Vagina (tissue), 2 donors: ENCODE measurements around the gene ID3. TPM values are rescaled to one million over a fixed set of nuclear protein-coding genes. Genes with fewer than 3 reads are reported as not detected.

Source experiments
- DNase-seq, 2 donors: peaks; one replicate each; pipeline ENCODE4 v3.0.0-alpha.2; 2017; ENCODE audit errors: extremely low spot score in 2 of 2
- H3K27ac ChIP-seq: fragments of 200-600 bp; sonication (generic); one replicate; pipeline ENCODE4 v1.5.1; 2019
- H3K27me3 ChIP-seq: fragments of 200-600 bp; sonication (generic); one replicate; pipeline ENCODE4 v1.5.1; 2019
- H3K36me3 ChIP-seq, 2 donors: fragments of 200-600 bp; sonication (generic); one replicate each; pipeline ENCODE4 v1.5.1; 2017 to 2019
- H3K4me1 ChIP-seq: fragments of 200-600 bp; sonication (generic); one replicate; pipeline ENCODE4 v1.5.1; 2019
- H3K4me3 ChIP-seq, 2 donors: fragments of 200-600 bp; sonication (generic); 1 replicate in 1 of 2; 2 replicates in 1 of 2; pipeline ENCODE4 v1.5.1; 2016 to 2019
- H3K9me3 ChIP-seq: fragments of 200-600 bp; sonication (generic); one replicate; pipeline ENCODE4 v1.5.1; 2019
- POLR2A ChIP-seq, 2 donors: fragments of 450-650 bp; IDR thresholded peaks; one replicate each; pipeline ENCODE4 v1.6.1; 2017; ENCODE audit warnings: antibody characterized with exemption in 2 of 2, mild to moderate bottlenecking in 2 of 2, moderate library complexity in 2 of 2
- POLR2AphosphoS5 ChIP-seq, 2 donors: sonication (generic); formaldehyde crosslinking; IDR thresholded peaks; one replicate each; pipeline ENCODE4 v1.9.0; 2017; ENCODE audit warnings: antibody characterized with exemption in 2 of 2, mild to moderate bottlenecking in 2 of 2, low read depth in 1 of 2; ENCODE audit not compliant: insufficient read depth in 1 of 2
- intact Hi-C: fragments of 100-400 bp; cut with DNase I; formaldehyde crosslinking; loops from one replicate; pipeline ENCODE4 v1.15.1; 2023
- total RNA-seq: library from RNA; depleted of rRNA; stranded (reverse); fragments of >200 nt; gene quantifications from one replicate; pipeline ENCODE4 v1.2.3, GENCODE V29; 2016
- TF ChIP-seq, protein P1 (sequence below), 3 experiments: fragments of 450-650 bp in 2 of 3; fragments of 200-600 bp in 1 of 3; sonication (generic) in 1 of 3; IDR thresholded peaks; one replicate each; pipeline ENCODE4 v1.5.1; 2017 to 2019; ENCODE audit warnings: antibody characterized with exemption in 3 of 3, mild to moderate bottlenecking in 2 of 3, moderate library complexity in 2 of 3

The ID3 gene
- total RNA-seq, 1 donor from 2014 or later: 358 TPM

DNA sequence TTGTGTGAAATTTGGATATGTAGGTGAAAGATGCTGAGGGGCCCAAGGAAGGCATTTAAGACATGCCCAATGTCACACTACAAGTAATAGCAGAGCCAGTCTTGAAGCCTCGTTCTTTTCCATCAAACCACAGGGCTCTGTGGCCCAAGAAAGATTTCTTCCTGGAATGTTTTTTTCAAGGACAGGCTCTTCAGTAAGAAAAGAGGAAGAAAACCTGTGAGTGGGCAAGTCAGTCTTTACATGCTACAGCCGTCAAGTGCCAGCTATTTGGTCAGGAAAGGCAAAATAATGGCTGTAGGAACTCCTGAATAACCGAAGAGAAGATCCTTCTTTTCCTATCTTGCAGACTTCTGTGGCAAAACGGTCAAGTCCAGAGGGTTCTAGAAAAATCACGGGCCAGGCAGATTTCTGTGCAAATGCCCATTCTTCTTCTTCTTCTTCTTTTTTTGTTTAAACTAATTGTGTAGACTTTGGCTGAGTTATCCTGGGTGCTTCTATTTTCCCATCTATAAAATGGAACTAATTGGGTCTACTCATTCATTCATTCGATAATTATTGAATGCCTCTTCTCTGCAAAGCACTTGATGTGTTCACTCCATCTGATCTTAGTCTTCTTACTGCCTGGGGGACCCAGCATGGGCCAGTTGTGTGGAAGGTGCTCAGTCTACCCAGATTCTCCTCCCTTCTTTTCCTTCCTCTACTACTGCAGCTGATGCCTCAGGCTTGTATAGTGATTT is 1.9 kb upstream of the ID3 start:
- no peaks in the 10 kb centered on the region for H3K36me3 ChIP-seq
- peaks cover 56% of the 10 kb centered on the region for H3K4me1 ChIP-seq
- intact Hi-C loops: no loop called here
- H3K27me3 ChIP-seq: no peaks in the 10 kb centered on the region
- H3K27ac ChIP-seq: peak overlapping the region; percentile 86
- H3K4me3 ChIP-seq: peak overlapping the region in 1 of 2 donors; percentile 10
- TF ChIP-seq POLR2A (IDR thresholded peaks at IDR 0.05): no peak
- TF ChIP-seq POLR2AphosphoS5 (IDR thresholded peaks at IDR 0.05; ENCODE audit: insufficient read depth in 1 of 2, low read depth in 1 of 2): no peak
- TF ChIP-seq, protein P1, sequence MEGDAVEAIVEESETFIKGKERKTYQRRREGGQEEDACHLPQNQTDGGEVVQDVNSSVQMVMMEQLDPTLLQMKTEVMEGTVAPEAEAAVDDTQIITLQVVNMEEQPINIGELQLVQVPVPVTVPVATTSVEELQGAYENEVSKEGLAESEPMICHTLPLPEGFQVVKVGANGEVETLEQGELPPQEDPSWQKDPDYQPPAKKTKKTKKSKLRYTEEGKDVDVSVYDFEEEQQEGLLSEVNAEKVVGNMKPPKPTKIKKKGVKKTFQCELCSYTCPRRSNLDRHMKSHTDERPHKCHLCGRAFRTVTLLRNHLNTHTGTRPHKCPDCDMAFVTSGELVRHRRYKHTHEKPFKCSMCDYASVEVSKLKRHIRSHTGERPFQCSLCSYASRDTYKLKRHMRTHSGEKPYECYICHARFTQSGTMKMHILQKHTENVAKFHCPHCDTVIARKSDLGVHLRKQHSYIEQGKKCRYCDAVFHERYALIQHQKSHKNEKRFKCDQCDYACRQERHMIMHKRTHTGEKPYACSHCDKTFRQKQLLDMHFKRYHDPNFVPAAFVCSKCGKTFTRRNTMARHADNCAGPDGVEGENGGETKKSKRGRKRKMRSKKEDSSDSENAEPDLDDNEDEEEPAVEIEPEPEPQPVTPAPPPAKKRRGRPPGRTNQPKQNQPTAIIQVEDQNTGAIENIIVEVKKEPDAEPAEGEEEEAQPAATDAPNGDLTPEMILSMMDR (IDR thresholded peaks at IDR 0.05): no peak
- DNase-seq: no peak
- H3K9me3 ChIP-seq: no peaks in the 10 kb centered on the region

DNA sequence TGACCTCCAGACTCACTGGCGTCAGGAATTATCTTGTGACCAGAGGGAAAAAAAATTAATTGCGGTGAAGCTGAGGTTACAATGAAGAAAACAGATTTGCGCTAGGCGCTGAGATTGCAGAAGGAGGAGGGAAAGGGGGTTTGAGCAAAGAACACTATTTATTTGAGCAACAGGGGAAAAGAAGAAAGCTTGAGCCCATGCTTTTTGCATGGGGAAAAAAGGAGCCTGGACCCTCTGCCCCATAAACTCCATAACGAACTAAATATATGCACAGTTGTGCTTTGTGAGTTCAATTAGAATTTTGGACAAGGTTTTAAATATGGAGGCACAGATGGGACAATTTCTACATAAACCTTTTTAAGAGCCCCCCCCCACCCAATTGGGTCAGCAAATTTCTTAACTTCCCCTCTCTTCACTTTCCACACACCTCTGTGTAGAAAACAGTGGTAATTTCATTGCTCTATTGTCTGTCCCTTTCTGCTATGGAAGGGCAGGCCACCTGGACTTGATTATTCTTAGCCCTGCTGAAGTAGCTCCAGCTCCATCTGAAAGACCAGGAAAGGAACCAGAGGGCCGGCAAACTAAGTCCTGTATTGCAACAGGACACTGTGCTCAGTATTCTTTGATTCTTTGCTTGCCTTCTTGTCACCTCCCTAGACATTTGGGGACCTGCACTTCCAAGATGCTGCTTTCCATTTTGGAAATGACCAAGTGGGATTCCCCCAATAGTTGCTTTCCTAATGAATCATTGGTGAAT is 862 bp upstream of the ID3 start:
- H3K27ac ChIP-seq: peak overlapping the region; percentile 86
- H3K4me1 ChIP-seq: peaks cover 67% of the 10 kb centered on the region
- DNase-seq: no peak
- H3K4me3 ChIP-seq: peak overlapping the region; percentile 65 to 73
- H3K9me3 ChIP-seq: no peaks in the 10 kb centered on the region
- TF ChIP-seq POLR2AphosphoS5 (IDR thresholded peaks at IDR 0.05; ENCODE audit: insufficient read depth in 1 of 2, low read depth in 1 of 2): no peak
- TF ChIP-seq, protein P1 (IDR thresholded peaks at IDR 0.05): no peak
- TF ChIP-seq POLR2A (IDR thresholded peaks at IDR 0.05): no peak
- no peaks in the 10 kb centered on the region for H3K36me3 ChIP-seq
- intact Hi-C loops: no loop called here
- H3K27me3 ChIP-seq: no peaks in the 10 kb centered on the region

DNA sequence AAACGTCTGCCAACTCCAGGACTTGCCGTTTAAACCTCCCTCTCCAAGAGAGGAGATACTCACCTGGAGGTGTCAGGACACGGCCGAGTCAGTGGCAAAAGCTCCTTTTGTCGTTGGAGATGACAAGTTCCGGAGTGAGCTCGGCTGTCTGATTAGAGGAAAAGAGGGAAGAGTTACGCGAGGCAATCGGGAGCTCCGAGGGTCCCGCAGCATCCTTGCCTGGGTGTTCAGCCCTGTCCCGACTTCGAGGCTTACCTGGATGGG is 497 bp downstream of the ID3 start:
- Histone ChIP-seq H3K4me1 (peaks cover 76% of the 10 kb centered on the region), H3K4me3 (peak overlapping the region; percentile 65 to 73), H3K27me3 (no peaks in the 10 kb centered on the region), H3K9me3 (no peaks in the 10 kb centered on the region), H3K27ac (peak overlapping the region; percentile 86), H3K36me3 (no peaks in the 10 kb centered on the region)
- intact Hi-C loops: no loop called here
- no peak for DNase-seq
- TF ChIP-seq POLR2AphosphoS5 (IDR thresholded peaks at IDR 0.05; ENCODE audit: insufficient read depth in 1 of 2, low read depth in 1 of 2): no peak
- TF ChIP-seq, protein P1 (IDR thresholded peaks at IDR 0.05): no peak

DNA sequence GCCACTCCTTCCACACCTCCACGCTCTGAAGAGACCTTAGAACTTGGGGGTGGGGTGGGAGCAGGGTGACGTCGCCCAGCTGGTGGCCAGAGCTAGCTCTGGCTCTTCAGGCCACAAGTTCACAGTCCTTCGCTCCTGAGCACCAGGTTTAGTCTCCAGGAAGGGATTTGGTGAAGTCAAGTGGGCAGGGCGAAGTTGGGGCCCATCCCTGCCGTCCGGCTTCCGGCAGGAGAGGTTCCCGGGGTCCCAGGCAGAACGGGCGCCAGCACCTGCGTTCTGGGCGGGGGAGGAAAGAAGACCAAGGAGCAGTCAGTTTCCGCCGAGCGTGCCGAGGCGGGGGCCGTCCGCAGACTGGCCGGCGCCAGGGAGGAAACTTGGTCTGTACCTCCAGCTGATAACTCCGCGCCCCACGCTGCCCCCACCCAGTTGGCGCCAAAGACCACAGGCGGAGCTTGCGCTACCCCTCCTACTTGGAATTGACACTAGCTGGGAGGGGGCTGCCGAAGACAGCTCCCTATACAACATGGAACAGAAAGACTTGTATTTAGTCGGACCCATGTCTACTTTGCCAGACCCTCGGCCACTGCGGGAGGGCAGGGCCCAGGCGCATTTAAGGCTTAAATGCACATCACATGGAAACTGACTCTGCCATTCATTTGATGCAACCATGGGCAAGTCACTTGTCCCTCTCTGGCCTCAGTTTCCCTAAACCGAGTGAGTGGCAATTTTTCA is 995 bp downstream of the ID3 start:
- peak overlapping the region; percentile 65 to 73 for H3K4me3 ChIP-seq
- intact Hi-C loops: no loop called here
- H3K27me3 ChIP-seq: no peaks in the 10 kb centered on the region
- TF ChIP-seq POLR2A (IDR thresholded peaks at IDR 0.05) (no peak), POLR2AphosphoS5 (IDR thresholded peaks at IDR 0.05; ENCODE audit: insufficient read depth in 1 of 2, low read depth in 1 of 2) (peak; percentile 8 to 53)
- TF ChIP-seq, protein P1 (IDR thresholded peaks at IDR 0.05): no peak
- peak overlapping the region; percentile 86 for H3K27ac ChIP-seq
- no peaks in the 10 kb centered on the region for H3K9me3 ChIP-seq
- DNase-seq: no peak
- H3K36me3 ChIP-seq: no peaks in the 10 kb centered on the region
- H3K4me1 ChIP-seq: peaks cover 80% of the 10 kb centered on the region
